ENCODE data around the gene TASP1. TPM values are rescaled to one million over a fixed set of nuclear protein-coding genes. Genes with fewer than 3 reads are reported as not detected.

TASP1 gene
- polyA plus RNA-seq, 1 donor from 2014 or later = 20.2 TPM

GRCh38 chr20:13494019-13494418 lies 144.7 kb downstream of the TASP1 start:
- Histone ChIP-seq H3F3A (ENCODE audit: insufficient read depth, low read length, poor library complexity, severe bottlenecking) (no peaks in the 10 kb centered on the region), H4K20me1 (ENCODE audit: insufficient read depth) (no peaks in the 10 kb centered on the region), H3K9ac (ENCODE audit: low read length) (no peak overlapping the region), H3K9me2 (ENCODE audit: insufficient read depth, low read length) (no peaks in the 10 kb centered on the region), H3K9me3 (ENCODE audit: low read length) (no peaks in the 10 kb centered on the region), H3K4me2 (ENCODE audit: low read length) (no peak overlapping the region), H2AFZ (ENCODE audit: low read depth, low read length) (no peak overlapping the region), H3K27me3 (ENCODE audit: insufficient read depth, low read depth, low read length) (no peaks in the 10 kb centered on the region), H3K4me3 (ENCODE audit: low read length) (no peak overlapping the region), H3K36me3 (ENCODE audit: insufficient read depth, low read length) (no peaks in the 10 kb centered on the region), H3K79me2 (replicated peaks; ENCODE audit: insufficient read depth, low read length) (no peaks in the 10 kb centered on the region), H3K27ac (ENCODE audit: low read length) (no peak overlapping the region)
- TF ChIP-seq TAF1 (IDR thresholded peaks at IDR 0.05; ENCODE audit: low read depth) (no peak), EP300 (conservative IDR thresholded peaks at IDR 0.05; ENCODE audit: poor library complexity, severe bottlenecking) (no peak), POLR2AphosphoS5 (IDR thresholded peaks at IDR 0.05) (no peak), SMC3 (conservative IDR thresholded peaks at IDR 0.05; ENCODE audit: poor library complexity) (no peak), EZH2 (IDR thresholded peaks at IDR 0.05; ENCODE audit: borderline replicate concordance, insufficient read depth, low read length, poor library complexity, severe bottlenecking) (no peak), RAD21 (conservative IDR thresholded peaks at IDR 0.05) (no peak), REST (IDR thresholded peaks at IDR 0.05; ENCODE audit: borderline replicate concordance) (no peak), MXI1 (conservative IDR thresholded peaks at IDR 0.05; ENCODE audit: poor library complexity, severe bottlenecking) (no peak)
- TF ChIP-seq, protein P1, sequence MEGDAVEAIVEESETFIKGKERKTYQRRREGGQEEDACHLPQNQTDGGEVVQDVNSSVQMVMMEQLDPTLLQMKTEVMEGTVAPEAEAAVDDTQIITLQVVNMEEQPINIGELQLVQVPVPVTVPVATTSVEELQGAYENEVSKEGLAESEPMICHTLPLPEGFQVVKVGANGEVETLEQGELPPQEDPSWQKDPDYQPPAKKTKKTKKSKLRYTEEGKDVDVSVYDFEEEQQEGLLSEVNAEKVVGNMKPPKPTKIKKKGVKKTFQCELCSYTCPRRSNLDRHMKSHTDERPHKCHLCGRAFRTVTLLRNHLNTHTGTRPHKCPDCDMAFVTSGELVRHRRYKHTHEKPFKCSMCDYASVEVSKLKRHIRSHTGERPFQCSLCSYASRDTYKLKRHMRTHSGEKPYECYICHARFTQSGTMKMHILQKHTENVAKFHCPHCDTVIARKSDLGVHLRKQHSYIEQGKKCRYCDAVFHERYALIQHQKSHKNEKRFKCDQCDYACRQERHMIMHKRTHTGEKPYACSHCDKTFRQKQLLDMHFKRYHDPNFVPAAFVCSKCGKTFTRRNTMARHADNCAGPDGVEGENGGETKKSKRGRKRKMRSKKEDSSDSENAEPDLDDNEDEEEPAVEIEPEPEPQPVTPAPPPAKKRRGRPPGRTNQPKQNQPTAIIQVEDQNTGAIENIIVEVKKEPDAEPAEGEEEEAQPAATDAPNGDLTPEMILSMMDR (IDR thresholded peaks at IDR 0.05; ENCODE audit: poor library complexity, severe bottlenecking) = no peak

DNA sequence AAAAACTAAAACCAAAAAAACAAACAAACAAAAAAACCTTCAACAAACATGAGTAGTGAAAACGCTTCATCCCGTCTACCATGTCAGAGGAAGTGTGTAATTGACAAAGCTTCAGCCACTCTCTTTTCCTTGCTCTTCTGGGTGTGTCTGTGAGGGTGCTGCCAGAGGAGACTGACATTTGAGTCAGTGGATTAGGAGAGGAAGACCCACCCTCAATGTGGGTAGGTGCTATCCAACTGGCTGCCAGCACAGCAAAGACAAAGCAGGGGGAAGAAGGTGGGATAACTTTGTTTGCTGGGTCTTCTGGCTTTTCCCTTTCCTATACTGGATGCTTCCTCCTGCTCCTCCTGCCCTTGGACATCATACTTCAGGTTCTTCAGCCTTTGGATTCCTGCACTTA lies 145.6 kb downstream of the TASP1 start:
- no peak overlapping the region for H3K4me3 ChIP-seq (ENCODE audit: low read length)
- H3K4me2 ChIP-seq (ENCODE audit: low read length) = no peak overlapping the region
- H3K79me2 ChIP-seq (replicated peaks; ENCODE audit: insufficient read depth, low read length) = no peaks in the 10 kb centered on the region
- no peak overlapping the region for H3K27ac ChIP-seq (ENCODE audit: low read length)
- H3K36me3 ChIP-seq (ENCODE audit: insufficient read depth, low read length) = no peaks in the 10 kb centered on the region
- H3K9me2 ChIP-seq (ENCODE audit: insufficient read depth, low read length) = no peaks in the 10 kb centered on the region
- no peak for TF ChIP-seq TAF1 (IDR thresholded peaks at IDR 0.05; ENCODE audit: low read depth)
- TF ChIP-seq REST (IDR thresholded peaks at IDR 0.05; ENCODE audit: borderline replicate concordance) = no peak
- no peak for TF ChIP-seq POLR2AphosphoS5 (IDR thresholded peaks at IDR 0.05)
- TF ChIP-seq, protein P1 (IDR thresholded peaks at IDR 0.05; ENCODE audit: poor library complexity, severe bottlenecking) = no peak
- no peak for TF ChIP-seq RAD21 (conservative IDR thresholded peaks at IDR 0.05)
- no peak for TF ChIP-seq MXI1 (conservative IDR thresholded peaks at IDR 0.05; ENCODE audit: poor library complexity, severe bottlenecking)
- no peak for TF ChIP-seq SMC3 (conservative IDR thresholded peaks at IDR 0.05; ENCODE audit: poor library complexity)
- no peak for TF ChIP-seq EZH2 (IDR thresholded peaks at IDR 0.05; ENCODE audit: borderline replicate concordance, insufficient read depth, low read length, poor library complexity, severe bottlenecking)
- TF ChIP-seq EP300 (conservative IDR thresholded peaks at IDR 0.05; ENCODE audit: poor library complexity, severe bottlenecking) = no peak
- H3K9ac ChIP-seq (ENCODE audit: low read length) = no peak overlapping the region
- H3K9me3 ChIP-seq (ENCODE audit: low read length) = no peaks in the 10 kb centered on the region
- H3K27me3 ChIP-seq (ENCODE audit: insufficient read depth, low read depth, low read length) = no peaks in the 10 kb centered on the region
- H2AFZ ChIP-seq (ENCODE audit: low read depth, low read length) = no peak overlapping the region
- no peaks in the 10 kb centered on the region for H3F3A ChIP-seq (ENCODE audit: insufficient read depth, low read length, poor library complexity, severe bottlenecking)
- no peaks in the 10 kb centered on the region for H4K20me1 ChIP-seq (ENCODE audit: insufficient read depth)

Measured in neural cell (in vitro differentiated cells).